Parathyroid adenoma (tissue), 2 donors: ENCODE data around the gene CEP112.

Source experiments
- H2AFZ ChIP-seq: fragments of 300-600 bp; sonication (generic); one replicate; pipeline ENCODE4 v1.7.0; 2017; ENCODE audit warnings: antibody characterized with exemption, mild to moderate bottlenecking
- H3K27ac ChIP-seq: fragments of 300-600 bp; sonication (generic); one replicate; pipeline ENCODE4 v1.7.0; 2017
- H3K27me3 ChIP-seq: fragments of 300-600 bp; sonication (generic); one replicate; pipeline ENCODE4 v1.7.0; 2017; ENCODE audit warnings: low read length; ENCODE audit not compliant: control insufficient read depth, insufficient read depth
- H3K36me3 ChIP-seq: fragments of 300-600 bp; sonication (generic); one replicate; pipeline ENCODE4 v1.7.0; 2017; ENCODE audit warnings: low read length; ENCODE audit not compliant: control insufficient read depth, insufficient read depth
- H3K4me1 ChIP-seq: fragments of 300-600 bp; sonication (generic); one replicate; pipeline ENCODE4 v1.7.0; 2017; ENCODE audit warnings: control low read depth
- H3K4me2 ChIP-seq: fragments of 300-600 bp; sonication (generic); one replicate; pipeline ENCODE4 v1.7.0; 2017; ENCODE audit warnings: low read length
- H3K4me3 ChIP-seq: fragments of 300-600 bp; sonication (generic); one replicate; pipeline ENCODE4 v1.7.0; 2017; ENCODE audit warnings: low read depth, low read length
- H3K79me2 ChIP-seq: fragments of 300-600 bp; sonication (generic); one replicate; pipeline ENCODE4 v1.7.0; 2017; ENCODE audit warnings: control low read depth
- H3K9ac ChIP-seq: fragments of 300-600 bp; sonication (generic); one replicate; pipeline ENCODE4 v1.7.0; 2017; ENCODE audit warnings: mild to moderate bottlenecking
- H3K9me3 ChIP-seq: fragments of 300-600 bp; sonication (generic); one replicate; pipeline ENCODE4 v1.7.0; 2017; ENCODE audit warnings: low read length; ENCODE audit not compliant: control insufficient read depth
- CTCF ChIP-seq: fragments of 300-600 bp; sonication (generic); IDR thresholded peaks from one replicate; pipeline ENCODE4 v1.7.0; 2017; ENCODE audit warnings: antibody characterized with exemption, mild to moderate bottlenecking
- donor health status: primary hyperparathyroidism.

Gene CEP112

GRCh38 chr17:65674246-65675045 lies 517.5 kb downstream of the CEP112 start:
- no peaks in the 10 kb centered on the region for H3K79me2 ChIP-seq

GRCh38 chr17:65670667-65671371 lies 521.1 kb downstream of the CEP112 start:
- no peak overlapping the region for H3K4me3 ChIP-seq
- no peaks in the 10 kb centered on the region for H3K27me3 ChIP-seq
- no peaks in the 10 kb centered on the region for H3K36me3 ChIP-seq
- H3K4me2 ChIP-seq = no peak overlapping the region
- H3K79me2 ChIP-seq = no peaks in the 10 kb centered on the region
- no peaks in the 10 kb centered on the region for H3K9me3 ChIP-seq
- H3K27ac ChIP-seq = no peak overlapping the region
- H2AFZ ChIP-seq = no peak overlapping the region
- no peaks in the 10 kb centered on the region for H3K4me1 ChIP-seq
- no peak for TF ChIP-seq CTCF
- H3K9ac ChIP-seq = no peak overlapping the region

More at GRCh38 chr17:65674246-65675045, 517.5 kb downstream of the CEP112 start:
- Histone ChIP-seq H3K4me3 (no peak overlapping the region), H3K4me1 (peaks cover 4% of the 10 kb centered on the region), H3K4me2 (no peak overlapping the region), H3K36me3 (no peaks in the 10 kb centered on the region), H3K27me3 (no peaks in the 10 kb centered on the region), H2AFZ (no peak overlapping the region), H3K27ac (no peak overlapping the region), H3K9ac (no peak overlapping the region), H3K9me3 (no peaks in the 10 kb centered on the region)
- no peak for TF ChIP-seq CTCF

GRCh38 chr17:65668211-65668610 lies 523.7 kb downstream of the CEP112 start:
- H3K27ac ChIP-seq = no peak overlapping the region
- no peak overlapping the region for H3K9ac ChIP-seq
- no peaks in the 10 kb centered on the region for H3K27me3 ChIP-seq
- no peaks in the 10 kb centered on the region for H3K79me2 ChIP-seq
- no peak overlapping the region for H3K4me2 ChIP-seq
- no peaks in the 10 kb centered on the region for H3K4me1 ChIP-seq
- no peak for TF ChIP-seq CTCF
- H3K36me3 ChIP-seq = no peaks in the 10 kb centered on the region
- H2AFZ ChIP-seq = no peak overlapping the region
- no peaks in the 10 kb centered on the region for H3K9me3 ChIP-seq
- H3K4me3 ChIP-seq = no peak overlapping the region

GRCh38 chr17:65667656-65668055 lies 524.3 kb downstream of the CEP112 start:
- TF ChIP-seq CTCF = no peak

More at GRCh38 chr17:65667656-65668055, 524.3 kb downstream of the CEP112 start:
- no peak overlapping the region for H3K27ac ChIP-seq
- no peak overlapping the region for H3K4me3 ChIP-seq
- no peak overlapping the region for H3K4me2 ChIP-seq
- H3K27me3 ChIP-seq = no peaks in the 10 kb centered on the region
- no peak overlapping the region for H2AFZ ChIP-seq
- H3K9ac ChIP-seq = no peak overlapping the region
- H3K9me3 ChIP-seq = no peaks in the 10 kb centered on the region
- H3K36me3 ChIP-seq = no peaks in the 10 kb centered on the region
- H3K4me1 ChIP-seq = no peaks in the 10 kb centered on the region
- no peaks in the 10 kb centered on the region for H3K79me2 ChIP-seq
